AG04450 (cell line): ENCODE measurements around the gene DFFB. TPM values are rescaled to one million over a fixed set of nuclear protein-coding genes. Genes with fewer than 3 reads are reported as not detected.

ENCODE experiments used
- CTCF ChIA-PET: fragments of 300-600, 350-600 bp; formaldehyde crosslinking; extraction: SDS; loops from one replicate; lab custom pipeline; 2022; ENCODE audit warnings: antibody characterized with exemption, inconsistent platforms; lab: Charles Lee
- POLR2A ChIA-PET: fragments of 350-600 bp; formaldehyde crosslinking; extraction: SDS; loops from one replicate; lab custom pipeline; 2021; ENCODE audit warnings: antibody characterized with exemption, inconsistent platforms; lab: Yijun Ruan, JAX
- DNase-seq: peaks from one replicate; pipeline ENCODE4 v3.0.0-alpha.2; 2011; ENCODE audit warnings: low read depth, low spot score
- H3K27ac ChIP-seq: one replicate; pipeline ENCODE4 v1.5.1; 2012; ENCODE audit warnings: low read depth, low read length, control low read depth
- H3K27me3 ChIP-seq: one replicate; pipeline ENCODE4 v1.6.0; 2012; ENCODE audit warnings: low read length; ENCODE audit not compliant: control insufficient read depth, insufficient read depth
- H3K4me3 ChIP-seq: 2 replicates; pipeline ENCODE4 v1.5.1; 2011; ENCODE audit warnings: mild to moderate bottlenecking, low read depth, low read length, control low read depth
- H3K9me3 ChIP-seq: 2 replicates; pipeline ENCODE4 v1.5.1; 2012; ENCODE audit warnings: low read length; ENCODE audit not compliant: control insufficient read depth, insufficient read depth
- polyA plus RNA-seq: library from polyadenylated mRNA; depleted of rRNA; stranded (reverse); fragments of >200 nt; gene quantifications from 2 replicates; pipeline ENCODE4 v1.2.3, GENCODE V29; 2011
- TF ChIP-seq, protein P1 (sequence below): IDR thresholded peaks from 2 replicates; pipeline ENCODE4 v1.5.1; 2011; ENCODE audit warnings: low read depth, low read length, control low read depth, inconsistent platforms

The DFFB gene
- polyA plus RNA-seq, 1 experiment = 6.9 TPM

DNA sequence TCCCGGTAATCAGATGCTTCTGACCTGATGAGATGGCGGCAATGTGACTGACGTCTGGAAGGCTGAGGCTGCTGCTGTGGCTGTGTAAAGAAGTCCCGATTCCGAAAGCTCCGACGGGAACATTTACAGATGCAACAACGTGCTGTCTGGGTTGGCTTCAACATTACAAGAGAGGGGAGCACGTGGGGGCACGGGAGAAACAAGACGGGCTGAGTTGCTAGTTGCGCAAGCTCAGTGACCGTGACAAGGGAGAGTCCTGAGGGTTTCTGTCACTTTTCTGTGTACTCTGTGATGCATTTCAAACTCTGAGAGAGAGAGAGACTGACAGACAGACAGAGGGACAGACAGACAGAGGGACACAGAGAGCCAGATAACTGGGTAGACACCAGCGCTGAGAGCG, 35.4 kb upstream of the DFFB start:
- H3K9me3 ChIP-seq = no peaks in the 10 kb centered on the region
- H3K27ac ChIP-seq = no peak overlapping the region
- POLR2A ChIA-PET = no interaction called here
- no peak overlapping the region for H3K4me3 ChIP-seq
- CTCF ChIA-PET = interaction anchor here (1.5 kb wide), 1 partner anchor 97 kb away, joined by 4 read pairs; no protein-coding TSS in a partner anchor
- TF ChIP-seq, protein P1, sequence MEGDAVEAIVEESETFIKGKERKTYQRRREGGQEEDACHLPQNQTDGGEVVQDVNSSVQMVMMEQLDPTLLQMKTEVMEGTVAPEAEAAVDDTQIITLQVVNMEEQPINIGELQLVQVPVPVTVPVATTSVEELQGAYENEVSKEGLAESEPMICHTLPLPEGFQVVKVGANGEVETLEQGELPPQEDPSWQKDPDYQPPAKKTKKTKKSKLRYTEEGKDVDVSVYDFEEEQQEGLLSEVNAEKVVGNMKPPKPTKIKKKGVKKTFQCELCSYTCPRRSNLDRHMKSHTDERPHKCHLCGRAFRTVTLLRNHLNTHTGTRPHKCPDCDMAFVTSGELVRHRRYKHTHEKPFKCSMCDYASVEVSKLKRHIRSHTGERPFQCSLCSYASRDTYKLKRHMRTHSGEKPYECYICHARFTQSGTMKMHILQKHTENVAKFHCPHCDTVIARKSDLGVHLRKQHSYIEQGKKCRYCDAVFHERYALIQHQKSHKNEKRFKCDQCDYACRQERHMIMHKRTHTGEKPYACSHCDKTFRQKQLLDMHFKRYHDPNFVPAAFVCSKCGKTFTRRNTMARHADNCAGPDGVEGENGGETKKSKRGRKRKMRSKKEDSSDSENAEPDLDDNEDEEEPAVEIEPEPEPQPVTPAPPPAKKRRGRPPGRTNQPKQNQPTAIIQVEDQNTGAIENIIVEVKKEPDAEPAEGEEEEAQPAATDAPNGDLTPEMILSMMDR = no peak
- DNase-seq = no peak
- H3K27me3 ChIP-seq = no peaks in the 10 kb centered on the region

DNA sequence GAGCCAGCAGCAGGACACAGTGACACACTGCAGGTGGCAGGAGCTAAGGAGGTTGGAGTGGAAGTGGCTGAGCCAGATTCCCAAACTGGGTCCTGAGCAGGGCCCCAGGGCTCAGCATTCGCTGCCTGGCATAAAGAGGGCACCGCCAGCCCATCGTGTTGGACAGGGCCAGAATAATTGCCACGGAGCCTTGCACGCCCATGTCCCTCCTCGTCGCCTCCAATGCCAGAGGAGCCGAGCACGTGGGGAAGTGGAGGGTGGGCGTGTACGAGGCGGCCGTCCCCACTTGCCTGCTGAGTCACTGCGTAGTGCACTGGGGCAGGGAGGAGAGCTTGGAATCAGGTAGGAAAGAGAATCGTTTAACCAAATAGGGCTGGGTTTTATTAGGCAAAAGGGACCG, 34.9 kb upstream of the DFFB start:
- DNase-seq = no peak
- ChIA-PET CTCF (no interaction called here), POLR2A (no interaction called here)
- Histone ChIP-seq H3K27me3 (no peaks in the 10 kb centered on the region), H3K4me3 (no peak overlapping the region), H3K27ac (no peak overlapping the region), H3K9me3 (no peaks in the 10 kb centered on the region)
- TF ChIP-seq, protein P1 = no peak

DNA sequence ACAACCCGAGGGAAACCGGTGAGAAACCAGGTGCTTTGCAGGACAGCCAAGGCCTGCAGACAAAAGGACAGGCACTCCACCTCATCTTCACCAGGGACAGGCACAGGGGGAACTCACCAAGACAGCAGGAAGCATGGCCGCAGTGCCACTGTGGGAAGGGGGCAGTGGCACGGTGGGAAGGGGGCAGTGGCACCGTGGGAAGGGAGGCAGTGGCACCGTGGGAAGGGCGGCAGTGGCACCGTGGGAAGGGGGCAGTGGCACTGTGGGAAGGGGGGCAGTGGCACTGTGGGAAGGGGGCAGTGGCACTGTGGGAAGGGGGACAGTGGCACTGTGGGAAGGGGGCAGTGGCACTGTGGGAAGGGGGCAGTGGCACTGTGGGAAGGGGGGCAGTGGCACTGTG, 32.6 kb upstream of the DFFB start:
- no peak for DNase-seq
- Histone ChIP-seq H3K9me3 (no peaks in the 10 kb centered on the region), H3K27ac (no peak overlapping the region), H3K4me3 (no peak overlapping the region), H3K27me3 (no peaks in the 10 kb centered on the region)
- ChIA-PET CTCF (no interaction called here), POLR2A (no interaction called here)
- TF ChIP-seq, protein P1 = no peak

DNA sequence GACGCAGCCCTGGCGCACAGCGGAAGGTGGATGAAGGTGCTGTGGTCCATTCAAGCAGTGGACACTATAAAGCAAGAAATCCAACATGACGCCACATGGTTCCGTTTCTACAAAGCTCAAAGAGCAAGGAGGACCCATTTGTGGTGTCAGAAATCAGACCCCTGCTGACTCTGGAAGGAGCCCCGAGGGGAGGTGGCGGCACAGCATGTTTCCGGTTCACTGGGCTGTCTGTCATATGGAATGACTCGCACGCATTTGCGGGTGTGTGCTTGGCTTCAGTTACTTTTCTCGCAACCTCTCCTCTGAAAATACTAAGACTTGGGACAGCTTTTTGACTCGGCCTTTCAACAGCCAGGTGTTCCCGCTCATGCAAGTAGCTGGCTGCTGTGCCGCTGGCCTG, 31.9 kb upstream of the DFFB start:
- H3K4me3 ChIP-seq = no peak overlapping the region
- no peaks in the 10 kb centered on the region for H3K9me3 ChIP-seq
- TF ChIP-seq, protein P1 = no peak
- ChIA-PET POLR2A (no interaction called here), CTCF (no interaction called here)
- DNase-seq = no peak
- H3K27ac ChIP-seq = no peak overlapping the region
- no peaks in the 10 kb centered on the region for H3K27me3 ChIP-seq

DNA sequence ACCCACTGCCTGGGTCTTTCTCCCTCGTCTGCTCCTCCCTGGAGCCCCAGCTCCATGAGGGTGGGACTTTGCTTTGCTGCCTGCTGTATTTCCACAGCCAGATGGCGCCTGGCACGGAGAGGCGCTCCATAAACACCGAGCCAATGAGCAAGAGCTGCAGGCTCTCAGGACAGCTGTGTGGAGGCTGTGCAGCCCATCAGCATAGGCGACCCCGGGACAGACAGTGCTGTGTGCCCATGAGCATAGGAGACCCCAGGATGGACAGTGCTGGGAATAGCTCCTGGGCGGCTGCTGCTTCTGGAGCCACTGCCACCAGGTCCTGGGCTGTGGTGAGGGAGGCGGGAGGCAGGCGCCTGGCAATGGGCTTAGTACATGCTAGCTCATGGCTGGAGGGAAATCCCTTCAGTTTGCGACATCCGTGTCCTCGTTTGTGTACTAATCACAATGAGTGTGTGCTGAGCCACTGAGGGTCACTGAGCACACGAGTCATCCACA, 29.4 kb upstream of the DFFB start:
- CTCF ChIA-PET = interaction anchor here (0.6 kb wide), 1 partner anchor 220 kb away, joined by 3 read pairs; no protein-coding TSS in a partner anchor

More for the DNA sequence above, 29.4 kb upstream of the DFFB start:
- Histone ChIP-seq H3K27me3 (no peaks in the 10 kb centered on the region), H3K4me3 (no peak overlapping the region), H3K9me3 (no peaks in the 10 kb centered on the region), H3K27ac (no peak overlapping the region)
- POLR2A ChIA-PET = no interaction called here
- DNase-seq = no peak
- TF ChIP-seq, protein P1 = no peak
